HUES48 (cell line): ENCODE results near the gene C6orf52.

ENCODE experiments used
- H3K27ac ChIP-seq: one replicate; pipeline ENCODE4 v1.7.0; 2013; ENCODE audit warnings: low read depth, low read length, inconsistent platforms
- H3K27me3 ChIP-seq: 2 replicates; pipeline ENCODE4 v1.6.1; 2013; ENCODE audit warnings: mild to moderate bottlenecking, low read length; ENCODE audit not compliant: control insufficient read depth, insufficient read depth
- H3K36me3 ChIP-seq: 2 replicates; pipeline ENCODE4 v1.6.1; 2013; ENCODE audit warnings: low read length; ENCODE audit not compliant: control insufficient read depth, insufficient read depth
- H3K4me1 ChIP-seq: 2 replicates; pipeline ENCODE4 v1.6.1; 2013; ENCODE audit warnings: mild to moderate bottlenecking, low read length; ENCODE audit not compliant: control insufficient read depth, insufficient read depth
- H3K4me3 ChIP-seq: 2 replicates; pipeline ENCODE4 v1.5.1; 2013; ENCODE audit warnings: mild to moderate bottlenecking, low read depth, low read length
- H3K9ac ChIP-seq: 2 replicates; pipeline ENCODE4 v1.6.1; 2013; ENCODE audit warnings: mild to moderate bottlenecking, low read depth, low read length, moderate library complexity
- H3K9me3 ChIP-seq: 2 replicates; pipeline ENCODE4 v1.6.1; 2013; ENCODE audit warnings: low read length; ENCODE audit not compliant: control insufficient read depth, insufficient read depth

Gene C6orf52

DNA sequence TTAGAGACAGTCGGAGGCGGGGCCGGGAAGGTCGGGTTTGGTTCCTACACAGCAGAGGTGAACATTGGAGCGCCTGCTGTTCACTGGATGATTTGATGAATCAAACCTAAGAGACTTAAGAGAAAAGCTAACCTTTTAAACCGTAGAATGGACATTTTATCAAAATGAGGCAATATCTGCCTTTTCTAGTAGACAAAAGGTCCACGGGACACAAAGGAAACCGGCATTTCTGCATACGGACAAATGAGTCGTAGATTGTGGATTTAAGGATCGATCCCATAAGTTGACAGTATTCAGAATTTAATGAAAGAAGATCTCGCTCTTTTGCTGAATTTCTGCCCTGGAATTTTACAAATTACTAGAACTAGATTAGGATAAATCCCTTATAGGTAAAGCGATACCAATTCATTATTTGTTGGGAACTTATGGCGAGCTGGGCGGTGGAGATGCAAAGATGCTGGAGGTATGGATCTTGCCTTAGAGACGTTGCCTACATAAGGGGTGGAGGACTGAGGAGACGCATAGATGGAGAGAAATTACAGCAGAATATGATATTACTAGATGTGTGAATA, 756 bp upstream of the C6orf52 start:
- H3K27me3 ChIP-seq: no peaks in the 10 kb centered on the region
- peaks cover 36% of the 10 kb centered on the region for H3K36me3 ChIP-seq
- peak overlapping the region; percentile 97 for H3K9ac ChIP-seq
- H3K4me3 ChIP-seq: peak overlapping the region; percentile 98
- H3K4me1 ChIP-seq: peaks cover 6% of the 10 kb centered on the region; the same call in 1 of the 2 replicates
- H3K9me3 ChIP-seq: no peaks in the 10 kb centered on the region
- H3K27ac ChIP-seq: peak overlapping the region; percentile 98

DNA sequence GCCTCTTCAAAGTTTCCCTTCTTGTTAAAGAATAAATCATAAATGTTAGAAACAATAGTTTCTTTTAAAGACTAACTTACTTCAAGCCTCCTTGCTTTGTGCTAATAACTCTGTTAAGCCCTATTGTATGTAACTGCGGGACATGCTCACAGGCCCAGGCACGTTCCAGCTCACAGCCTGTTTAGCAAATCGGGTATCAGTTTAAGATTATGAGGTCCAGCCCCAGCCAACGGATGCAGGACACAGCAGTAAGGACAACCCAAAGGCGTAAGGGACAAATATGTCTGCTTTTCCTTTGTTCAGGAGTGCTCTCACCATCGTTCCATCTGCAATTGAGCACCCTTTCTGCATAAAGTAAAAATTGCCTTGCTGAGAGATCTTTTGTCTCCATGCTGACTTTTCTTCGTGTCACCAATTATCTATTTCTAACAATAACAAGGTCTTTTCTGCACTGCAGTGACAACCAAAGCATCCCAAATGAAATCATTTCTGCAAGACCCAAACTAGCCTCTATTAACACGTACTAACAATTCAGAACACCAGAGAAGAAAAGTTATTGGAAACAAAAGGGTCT, 1.4 kb downstream of the C6orf52 start:
- H3K27ac ChIP-seq: peak overlapping the region; percentile 30
- H3K9me3 ChIP-seq: no peaks in the 10 kb centered on the region
- peaks cover 17% of the 10 kb centered on the region for H3K36me3 ChIP-seq
- H3K4me1 ChIP-seq: peaks cover 6% of the 10 kb centered on the region; the same call in 1 of the 2 replicates
- no peaks in the 10 kb centered on the region for H3K27me3 ChIP-seq
- H3K4me3 ChIP-seq: peak overlapping the region; percentile 98
- no peak overlapping the region for H3K9ac ChIP-seq

DNA sequence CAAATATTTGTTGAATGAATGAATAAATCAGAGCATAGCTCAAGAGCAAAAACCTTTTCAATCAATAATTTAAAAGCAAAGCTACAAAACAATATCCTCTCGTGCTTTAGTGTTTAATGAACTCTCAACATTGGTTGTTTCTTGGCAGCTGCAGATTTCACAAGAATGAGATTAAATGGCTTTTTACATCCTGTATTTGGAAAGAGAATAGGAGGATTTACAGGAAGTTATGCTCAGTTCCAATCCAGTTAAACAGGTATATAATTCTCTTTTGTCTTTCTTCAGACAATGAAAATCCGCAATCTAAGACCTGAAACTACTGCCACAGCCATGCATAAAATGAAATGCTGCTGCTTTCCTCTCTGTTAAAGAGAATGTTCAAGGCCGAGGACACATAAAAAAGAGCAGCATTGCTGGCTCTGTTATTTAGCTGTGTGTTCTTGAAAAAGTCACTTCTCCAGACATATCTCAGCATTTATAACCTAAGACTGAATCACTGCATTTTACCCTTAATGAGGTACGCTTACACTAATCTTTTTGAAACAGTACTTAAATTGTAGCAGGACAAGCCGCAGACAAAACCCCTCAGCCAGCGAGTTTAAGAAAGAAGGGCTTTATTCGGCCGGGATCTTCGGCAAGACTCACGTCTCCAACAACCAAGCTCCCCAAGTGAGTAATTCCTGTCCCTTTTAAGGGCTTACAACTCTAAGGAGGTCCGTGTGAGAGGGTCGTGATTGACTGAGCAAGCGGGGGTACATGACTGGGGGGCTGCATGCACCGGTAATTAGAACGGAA, 3.6 kb downstream of the C6orf52 start:
- no peak overlapping the region for H3K9ac ChIP-seq
- H3K36me3 ChIP-seq: no peaks in the 10 kb centered on the region
- no peak overlapping the region for H3K4me3 ChIP-seq
- no peaks in the 10 kb centered on the region for H3K27me3 ChIP-seq
- H3K9me3 ChIP-seq: no peaks in the 10 kb centered on the region
- peaks cover 3% of the 10 kb centered on the region; the same call in 1 of the 2 replicates for H3K4me1 ChIP-seq
- peak overlapping the region; percentile 52 for H3K27ac ChIP-seq

DNA sequence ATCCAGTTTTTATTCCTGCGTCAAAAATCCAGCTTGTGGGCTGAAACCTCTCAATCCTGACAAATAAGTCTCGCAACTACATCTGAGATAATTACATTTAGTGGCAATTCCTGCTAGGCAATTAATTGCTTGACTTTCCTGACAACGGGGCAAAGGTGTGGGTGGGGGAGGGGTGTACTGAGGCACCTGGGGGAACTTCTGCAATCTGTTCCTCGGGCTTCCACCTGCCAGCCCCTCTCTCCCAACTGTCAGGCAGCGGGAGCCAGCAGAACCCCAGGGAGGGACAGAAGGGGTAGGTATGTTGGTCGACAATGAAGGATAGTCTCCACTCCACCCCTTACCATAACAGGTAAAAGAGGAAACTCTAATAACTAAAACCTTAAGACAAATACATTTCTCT, 6.8 kb downstream of the C6orf52 start:
- Histone ChIP-seq H3K9me3 (no peaks in the 10 kb centered on the region), H3K27me3 (no peaks in the 10 kb centered on the region), H3K4me1 (peaks cover 3% of the 10 kb centered on the region; the same call in 1 of the 2 replicates), H3K36me3 (no peaks in the 10 kb centered on the region), H3K9ac (no peak overlapping the region), H3K27ac (no peak overlapping the region), H3K4me3 (no peak overlapping the region)

DNA sequence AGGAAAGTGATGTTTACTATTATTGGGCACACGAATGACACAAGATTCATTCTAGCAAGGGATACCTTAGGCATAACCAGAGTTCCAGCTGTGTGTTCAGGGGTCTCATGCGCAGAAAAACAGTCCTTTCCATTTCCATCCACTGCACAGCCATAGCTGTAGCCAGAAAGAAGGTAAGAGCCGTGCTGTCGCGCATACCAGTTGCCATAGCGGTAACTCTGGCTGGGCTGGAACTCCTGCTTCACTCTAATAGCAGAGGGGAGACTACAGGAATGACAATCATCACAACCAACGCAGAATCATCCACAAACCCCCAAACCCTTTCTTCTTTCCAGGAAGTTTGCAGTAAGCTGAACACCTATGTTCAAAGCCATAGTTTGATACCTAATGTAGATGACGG, 7.5 kb downstream of the C6orf52 start:
- Histone ChIP-seq H3K4me3 (no peak overlapping the region), H3K27me3 (no peaks in the 10 kb centered on the region), H3K9me3 (no peaks in the 10 kb centered on the region), H3K9ac (no peak overlapping the region), H3K36me3 (no peaks in the 10 kb centered on the region), H3K27ac (no peak overlapping the region), H3K4me1 (peaks cover 3% of the 10 kb centered on the region; the same call in 1 of the 2 replicates)

DNA sequence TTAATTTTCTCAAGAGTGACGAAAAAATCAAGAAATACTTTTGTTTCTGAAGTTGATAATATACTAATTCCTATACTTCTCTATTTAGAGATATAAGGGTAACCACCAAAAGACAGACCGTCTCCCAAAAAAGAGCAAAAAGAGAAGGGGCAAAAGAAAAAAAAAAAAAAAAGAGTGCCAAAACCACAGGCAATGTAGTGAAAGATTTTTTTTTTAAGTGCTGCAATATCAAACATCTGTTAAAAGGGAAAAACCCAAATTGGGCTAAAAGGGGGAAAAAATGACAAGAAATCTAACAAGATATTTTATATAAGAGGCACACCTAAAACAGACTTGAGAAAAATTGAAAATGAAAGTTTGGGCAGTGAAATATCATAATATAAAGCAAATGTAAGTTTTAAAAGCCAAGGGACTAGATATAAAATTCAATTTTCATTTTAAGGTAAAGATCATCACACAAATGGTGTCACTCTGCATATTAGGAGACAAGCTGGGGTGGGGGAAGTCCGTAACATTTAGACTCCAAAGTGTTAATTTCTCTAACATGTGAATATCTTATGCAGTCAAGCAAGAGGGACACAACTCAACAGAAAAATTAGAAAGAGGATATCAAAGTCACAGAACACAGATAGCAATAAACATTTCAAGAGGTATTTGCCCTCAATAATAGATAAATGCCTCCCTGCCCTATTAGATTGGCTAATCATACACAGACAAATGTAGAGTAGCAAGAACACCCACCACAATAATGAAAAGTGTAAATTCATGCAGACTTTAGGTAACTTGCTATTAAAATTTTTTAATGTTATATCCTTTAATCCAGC, 9.1 kb downstream of the C6orf52 start:
- no peaks in the 10 kb centered on the region for H3K9me3 ChIP-seq
- no peak overlapping the region for H3K4me3 ChIP-seq
- H3K36me3 ChIP-seq: no peaks in the 10 kb centered on the region
- no peak overlapping the region for H3K9ac ChIP-seq
- H3K27me3 ChIP-seq: no peaks in the 10 kb centered on the region
- H3K4me1 ChIP-seq: peaks cover 3% of the 10 kb centered on the region; the same call in 1 of the 2 replicates
- no peak overlapping the region for H3K27ac ChIP-seq

DNA sequence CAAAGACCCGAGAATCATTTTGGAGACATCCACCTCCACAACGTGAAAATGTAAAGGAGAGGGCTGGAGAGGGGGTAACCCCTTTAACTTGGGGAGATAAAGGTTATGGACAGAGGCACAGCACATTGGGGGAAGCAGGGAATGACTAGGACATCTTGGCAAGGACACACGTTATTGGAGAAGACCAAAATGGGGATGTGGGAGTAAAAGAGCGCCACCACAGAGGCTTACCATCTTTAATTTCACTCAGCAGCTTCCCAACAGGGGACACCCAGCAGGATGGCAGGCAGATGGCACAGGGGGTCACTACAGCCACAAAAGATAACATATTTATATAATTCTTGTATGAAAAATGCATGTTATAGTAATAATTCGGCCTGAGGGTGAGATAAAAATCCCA, 9.8 kb downstream of the C6orf52 start:
- no peak overlapping the region for H3K27ac ChIP-seq
- no peak overlapping the region for H3K4me3 ChIP-seq
- H3K36me3 ChIP-seq: no peaks in the 10 kb centered on the region

DNA sequence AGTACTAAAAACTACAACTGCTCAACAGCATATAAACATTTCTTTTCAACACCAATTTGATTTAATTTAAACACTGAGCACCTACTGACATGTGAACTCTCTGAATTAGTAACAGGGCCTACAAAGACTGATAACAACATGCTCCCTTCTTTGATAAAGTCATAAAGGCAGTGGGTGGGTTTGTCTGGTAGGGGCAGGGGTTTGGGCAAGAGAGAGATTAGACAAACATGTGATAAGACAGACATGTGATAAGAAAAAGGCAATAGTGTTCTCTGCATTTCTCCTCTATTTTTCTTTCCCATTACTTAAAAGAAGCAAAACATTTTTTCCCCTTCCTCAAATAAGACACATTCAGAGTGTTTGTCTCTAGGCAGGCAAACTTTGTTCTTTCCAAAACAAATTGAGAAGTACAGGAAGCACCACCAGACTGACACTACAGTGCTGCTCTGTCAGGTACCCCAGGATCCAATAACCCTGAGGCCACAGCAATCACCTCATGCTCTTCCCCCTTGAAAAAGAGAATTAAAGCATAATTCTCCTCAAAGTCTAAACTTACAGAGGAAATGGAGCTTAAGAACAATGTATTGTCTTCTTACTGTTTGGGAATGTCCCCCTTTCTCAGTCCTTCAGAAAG, 11.9 kb downstream of the C6orf52 start:
- no peaks in the 10 kb centered on the region for H3K36me3 ChIP-seq
- H3K4me1 ChIP-seq: peaks cover 2% of the 10 kb centered on the region; the same call in 1 of the 2 replicates
- H3K9me3 ChIP-seq: no peaks in the 10 kb centered on the region
- no peak overlapping the region for H3K4me3 ChIP-seq
- H3K27me3 ChIP-seq: no peaks in the 10 kb centered on the region
- H3K27ac ChIP-seq: no peak overlapping the region
- no peak overlapping the region for H3K9ac ChIP-seq

More for the DNA sequence above, 9.8 kb downstream of the C6orf52 start:
- Histone ChIP-seq H3K9me3 (no peaks in the 10 kb centered on the region), H3K9ac (no peak overlapping the region), H3K4me1 (peaks cover 3% of the 10 kb centered on the region; the same call in 1 of the 2 replicates), H3K27me3 (no peaks in the 10 kb centered on the region)

DNA sequence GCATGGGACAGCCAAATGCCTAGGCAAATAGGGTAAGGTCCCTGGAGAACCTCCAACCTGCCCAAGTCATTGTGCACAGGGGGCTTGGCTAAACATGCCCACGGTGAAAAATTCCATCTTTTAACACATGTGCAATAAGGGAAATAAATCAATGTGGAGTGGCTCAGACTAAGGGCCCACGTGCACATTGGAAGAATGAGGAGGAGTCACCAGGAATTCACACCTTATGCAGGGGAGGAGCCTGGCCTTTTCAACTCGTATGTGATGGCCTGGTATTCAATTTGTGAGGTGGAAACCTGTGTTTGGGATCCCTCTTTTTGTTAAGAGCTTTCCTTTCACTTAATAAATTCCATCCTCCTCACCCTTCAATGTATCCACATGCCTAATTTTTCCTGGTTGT, 12.6 kb downstream of the C6orf52 start:
- Histone ChIP-seq H3K4me1 (no peaks in the 10 kb centered on the region), H3K27me3 (no peaks in the 10 kb centered on the region), H3K27ac (no peak overlapping the region), H3K4me3 (no peak overlapping the region), H3K36me3 (no peaks in the 10 kb centered on the region), H3K9ac (no peak overlapping the region), H3K9me3 (no peaks in the 10 kb centered on the region)

DNA sequence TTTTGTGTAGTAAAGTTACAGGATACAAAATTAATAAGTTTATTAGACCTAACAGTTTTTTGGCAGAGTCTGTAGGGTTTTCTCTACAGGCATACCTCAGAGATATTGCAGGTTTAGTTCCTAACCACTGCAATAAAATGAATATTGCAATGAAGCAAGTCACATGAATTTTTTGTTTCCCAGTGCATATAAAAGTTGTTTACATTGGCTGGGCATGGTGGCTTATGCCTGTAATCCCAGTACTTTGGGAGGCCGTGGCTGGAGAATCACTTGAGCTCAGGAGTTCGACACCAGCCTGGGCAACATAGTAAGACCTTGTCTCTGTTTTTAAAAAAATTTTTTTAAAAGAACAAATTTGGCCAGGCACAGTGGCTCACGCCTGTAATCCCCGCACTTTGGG, 16.0 kb downstream of the C6orf52 start:
- no peaks in the 10 kb centered on the region for H3K4me1 ChIP-seq
- H3K27me3 ChIP-seq: no peaks in the 10 kb centered on the region
- no peak overlapping the region for H3K9ac ChIP-seq
- no peak overlapping the region for H3K27ac ChIP-seq
- H3K9me3 ChIP-seq: no peaks in the 10 kb centered on the region
- H3K36me3 ChIP-seq: no peaks in the 10 kb centered on the region
- H3K4me3 ChIP-seq: no peak overlapping the region
